Ishikawa (cell line): ENCODE measurements around the gene PLEKHA7.

Experiments used
- CEBPB ChIP-seq: IDR thresholded peaks from 2 replicates; pipeline ENCODE4 v1.6.1; 2012
- CREB1 ChIP-seq: IDR thresholded peaks from 2 replicates; pipeline ENCODE4 v1.6.1; 2012; ENCODE audit warnings: low read depth
- EGR1 ChIP-seq: IDR thresholded peaks from 2 replicates; pipeline ENCODE4 v1.6.1; 2012
- EP300 ChIP-seq: IDR thresholded peaks from 2 replicates; pipeline ENCODE4 v1.6.1; 2012; ENCODE audit warnings: borderline replicate concordance
- RAD21 ChIP-seq: IDR thresholded peaks from 2 replicates; pipeline ENCODE4 v1.6.1; 2012; ENCODE audit warnings: low read depth
- TEAD4 ChIP-seq: IDR thresholded peaks from 2 replicates; pipeline ENCODE4 v1.6.1; 2012
- YY1 ChIP-seq: IDR thresholded peaks from 2 replicates; pipeline ENCODE4 v1.6.1; 2012; ENCODE audit warnings: low read depth
- TF ChIP-seq, protein P1 (sequence below): IDR thresholded peaks from 2 replicates; pipeline ENCODE4 v1.6.1; 2012; ENCODE audit warnings: low read depth, mild to moderate bottlenecking

DNA sequence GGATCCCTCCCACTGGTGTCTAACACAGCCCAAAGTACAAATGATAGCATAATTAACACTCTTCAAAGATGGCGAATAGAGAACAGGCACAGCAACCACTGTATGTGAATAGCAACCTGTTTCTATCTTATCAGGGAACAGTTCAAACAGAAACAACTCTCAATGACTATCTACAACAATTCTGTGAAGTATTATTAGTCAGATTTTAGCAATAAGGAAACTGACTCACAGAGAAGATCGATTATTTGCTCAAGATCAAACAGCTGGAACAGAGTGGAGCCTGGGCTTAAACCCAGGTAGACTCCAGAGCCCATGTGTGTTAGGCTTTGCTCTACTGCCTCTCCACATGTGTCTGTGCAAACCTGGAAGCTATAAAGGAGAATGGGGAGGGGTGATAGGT, 187.1 kb downstream of the PLEKHA7 start:
- TF ChIP-seq EP300 (no peak), RAD21 (no peak), CREB1 (no peak), YY1 (no peak), TEAD4 (no peak), EGR1 (no peak), CEBPB (no peak)
- TF ChIP-seq, protein P1, sequence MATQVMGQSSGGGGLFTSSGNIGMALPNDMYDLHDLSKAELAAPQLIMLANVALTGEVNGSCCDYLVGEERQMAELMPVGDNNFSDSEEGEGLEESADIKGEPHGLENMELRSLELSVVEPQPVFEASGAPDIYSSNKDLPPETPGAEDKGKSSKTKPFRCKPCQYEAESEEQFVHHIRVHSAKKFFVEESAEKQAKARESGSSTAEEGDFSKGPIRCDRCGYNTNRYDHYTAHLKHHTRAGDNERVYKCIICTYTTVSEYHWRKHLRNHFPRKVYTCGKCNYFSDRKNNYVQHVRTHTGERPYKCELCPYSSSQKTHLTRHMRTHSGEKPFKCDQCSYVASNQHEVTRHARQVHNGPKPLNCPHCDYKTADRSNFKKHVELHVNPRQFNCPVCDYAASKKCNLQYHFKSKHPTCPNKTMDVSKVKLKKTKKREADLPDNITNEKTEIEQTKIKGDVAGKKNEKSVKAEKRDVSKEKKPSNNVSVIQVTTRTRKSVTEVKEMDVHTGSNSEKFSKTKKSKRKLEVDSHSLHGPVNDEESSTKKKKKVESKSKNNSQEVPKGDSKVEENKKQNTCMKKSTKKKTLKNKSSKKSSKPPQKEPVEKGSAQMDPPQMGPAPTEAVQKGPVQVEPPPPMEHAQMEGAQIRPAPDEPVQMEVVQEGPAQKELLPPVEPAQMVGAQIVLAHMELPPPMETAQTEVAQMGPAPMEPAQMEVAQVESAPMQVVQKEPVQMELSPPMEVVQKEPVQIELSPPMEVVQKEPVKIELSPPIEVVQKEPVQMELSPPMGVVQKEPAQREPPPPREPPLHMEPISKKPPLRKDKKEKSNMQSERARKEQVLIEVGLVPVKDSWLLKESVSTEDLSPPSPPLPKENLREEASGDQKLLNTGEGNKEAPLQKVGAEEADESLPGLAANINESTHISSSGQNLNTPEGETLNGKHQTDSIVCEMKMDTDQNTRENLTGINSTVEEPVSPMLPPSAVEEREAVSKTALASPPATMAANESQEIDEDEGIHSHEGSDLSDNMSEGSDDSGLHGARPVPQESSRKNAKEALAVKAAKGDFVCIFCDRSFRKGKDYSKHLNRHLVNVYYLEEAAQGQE, result no peak
